HG03095 (cell line): ENCODE data around the gene ZNF22.
A peak's percentile ranks its signal among the peaks of the same experiment; 100 is the strongest.

Experiments
- ATAC-seq: cut with Tn5 transposase; IDR thresholded peaks from one replicate; pipeline ENCODE4 v1.9.1; 2021; ENCODE audit warnings: moderate library complexity; ENCODE audit not compliant: unreplicated experiment

ZNF22 gene

GRCh38 chr10:44963772-44964633 is 36.7 kb upstream of the ZNF22 start:
- no peak for ATAC-seq

GRCh38 chr10:44965104-44965503 is 35.6 kb upstream of the ZNF22 start:
- no peak for ATAC-seq

GRCh38 chr10:44965651-44966097 is 35.0 kb upstream of the ZNF22 start:
- no peak for ATAC-seq

- ATAC-seq: no peak
Measured at GRCh38 chr10:44966129-44966815, 34.5 kb upstream of the ZNF22 start.

- no peak for ATAC-seq
Measured at GRCh38 chr10:44966816-44967509, 33.8 kb upstream of the ZNF22 start.

GRCh38 chr10:44967616-44968015 is 33.1 kb upstream of the ZNF22 start:
- ATAC-seq: no peak

GRCh38 chr10:44968091-44968490 is 32.6 kb upstream of the ZNF22 start:
- ATAC-seq: no peak

GRCh38 chr10:44968500-44969400 is 32.0 kb upstream of the ZNF22 start:
- ATAC-seq: no peak

- ATAC-seq: no peak
Measured at GRCh38 chr10:44969854-44970253, 30.9 kb upstream of the ZNF22 start.

- no peak for ATAC-seq
Measured at GRCh38 chr10:44970812-44971395, 29.8 kb upstream of the ZNF22 start.

GRCh38 chr10:44971434-44971833 is 29.3 kb upstream of the ZNF22 start:
- ATAC-seq: no peak

- no peak for ATAC-seq
Measured at GRCh38 chr10:44971935-44972757, 28.6 kb upstream of the ZNF22 start.

- no peak for ATAC-seq
Measured at GRCh38 chr10:44972874-44973306, 27.8 kb upstream of the ZNF22 start.

GRCh38 chr10:44973323-44974081 is 27.2 kb upstream of the ZNF22 start:
- ATAC-seq: no peak

GRCh38 chr10:44974082-44974627 is 26.6 kb upstream of the ZNF22 start:
- no peak for ATAC-seq

- peak; percentile 75 for ATAC-seq
Measured at GRCh38 chr10:44974628-44975430, 25.9 kb upstream of the ZNF22 start.
